Mesothelial cell of epicardium (in vitro differentiated cells): Measurements from ENCODE around the gene ATP6V1B1. TPM values are rescaled to one million over a fixed set of nuclear protein-coding genes. Genes with fewer than 3 reads are reported as not detected.

ENCODE experiments used
- DNase-seq, 2 experiments: peaks; one replicate each; pipeline ENCODE4 v3.0.0; 2021; ENCODE audit warnings: low spot score in 2 of 2; ENCODE audit not compliant: unreplicated experiment in 2 of 2
- H3K27ac Mint-ChIP-seq: 2 replicates; pipeline ENCODE4 v1.8.0; 2021; ENCODE audit warnings: mixed read lengths
- H3K27me3 Mint-ChIP-seq: 2 replicates; pipeline ENCODE4 v1.8.0; 2021; ENCODE audit warnings: low read depth, mixed read lengths
- H3K36me3 Mint-ChIP-seq: 2 replicates; pipeline ENCODE4 v1.8.0; 2021; ENCODE audit warnings: mixed read lengths
- H3K4me1 Mint-ChIP-seq: 2 replicates; pipeline ENCODE4 v1.8.0; 2021; ENCODE audit warnings: mixed read lengths
- H3K4me3 Mint-ChIP-seq: 2 replicates; pipeline ENCODE4 v1.8.0; 2021; ENCODE audit warnings: mild to moderate bottlenecking, moderate library complexity, mixed read lengths
- H3K9me3 Mint-ChIP-seq: 2 replicates; pipeline ENCODE4 v1.8.0; 2021; ENCODE audit warnings: mixed read lengths
- CTCF ChIP-seq: fragments of 200-600 bp; sonication (generic); IDR thresholded peaks from one replicate; pipeline ENCODE4 v1.5.0; 2021; ENCODE audit warnings: antibody characterized with exemption; ENCODE audit not compliant: unreplicated experiment
- total RNA-seq: library from RNA; stranded (reverse); gene quantifications from 3 replicates; pipeline ENCODE4 v1.2.1, GENCODE V29; 2021

Gene ATP6V1B1
- total RNA-seq, 1 donor from 2014 or later, result not detected

- Mint-ChIP-seq H3K4me1 (peaks cover 26% of the 10 kb centered on the region), H3K27me3 (peaks cover 11% of the 10 kb centered on the region), H3K27ac (peak overlapping the region; percentile 97), H3K36me3 (no peaks in the 10 kb centered on the region), H3K4me3 (peak overlapping the region; percentile 82), H3K9me3 (no peaks in the 10 kb centered on the region)
- DNase-seq, result peak in 1 of 2 experiments; percentile 36
- TF ChIP-seq CTCF, result peak; percentile 23
Observed at GRCh38 chr2:70977605-70978205, 42.0 kb downstream of the ATP6V1B1 start.

- TF ChIP-seq CTCF, result no peak
- peak within 1 kb of the TSS; percentile 97 for H3K27ac Mint-ChIP-seq
Observed at GRCh38 chr2:70978341-70979179, 42.9 kb downstream of the ATP6V1B1 start, which contains the start of gene ANKRD53. Gene ANKRD53 (plus strand): TSS chr2:70978630. CDS start chr2:70978646, 16 bp downstream.

GRCh38 chr2:70979180-70979488 is 43.4 kb downstream of the ATP6V1B1 start:
- H3K27me3 Mint-ChIP-seq, result peaks cover 5% of the 10 kb centered on the region
- peaks cover 26% of the 10 kb centered on the region for H3K4me1 Mint-ChIP-seq
- H3K4me3 Mint-ChIP-seq, result peak overlapping the region; percentile 59
- no peak for TF ChIP-seq CTCF
- H3K36me3 Mint-ChIP-seq, result no peaks in the 10 kb centered on the region
- no peaks in the 10 kb centered on the region for H3K9me3 Mint-ChIP-seq
- H3K27ac Mint-ChIP-seq, result no peak overlapping the region
- no peak for DNase-seq

More at GRCh38 chr2:70978341-70979179, 42.9 kb downstream of the ATP6V1B1 start, which contains the start of gene ANKRD53:
- peak in 1 of 2 experiments; percentile 52 for DNase-seq
- Mint-ChIP-seq H3K4me3 (peak within 1 kb of the TSS; percentile 82), H3K27me3 (peaks cover 8% of the 10 kb centered on the region), H3K4me1 (peaks cover 26% of the 10 kb centered on the region), H3K9me3 (no peaks in the 10 kb centered on the region), H3K36me3 (no peaks in the 10 kb centered on the region)

GRCh38 chr2:70979626-70980025 is 43.9 kb downstream of the ATP6V1B1 start:
- H3K27ac Mint-ChIP-seq, result no peak overlapping the region
- DNase-seq, result no peak
- H3K4me3 Mint-ChIP-seq, result peak overlapping the region; percentile 59
- no peak for TF ChIP-seq CTCF
- peaks cover 26% of the 10 kb centered on the region for H3K4me1 Mint-ChIP-seq
- H3K9me3 Mint-ChIP-seq, result no peaks in the 10 kb centered on the region
- no peaks in the 10 kb centered on the region for H3K36me3 Mint-ChIP-seq
- H3K27me3 Mint-ChIP-seq, result peaks cover 3% of the 10 kb centered on the region

GRCh38 chr2:70981421-70981820 is 45.7 kb downstream of the ATP6V1B1 start:
- no peak for TF ChIP-seq CTCF
- DNase-seq, result no peak

More at GRCh38 chr2:70981421-70981820, 45.7 kb downstream of the ATP6V1B1 start:
- Mint-ChIP-seq H3K4me1 (peaks cover 16% of the 10 kb centered on the region), H3K4me3 (no peak overlapping the region), H3K27ac (no peak overlapping the region), H3K27me3 (no peaks in the 10 kb centered on the region), H3K36me3 (peaks cover 8% of the 10 kb centered on the region), H3K9me3 (no peaks in the 10 kb centered on the region)
